ENCODE data around the gene TMEM207.

Gene TMEM207

GRCh38 chr3:190443257-190443656 lies 6.4 kb downstream of the TMEM207 start:
- peak in 1 of 2 experiments; percentile 9 for DNase-seq

- DNase-seq, result no peak
These were observed 7.5 kb downstream of the TMEM207 start for GRCh38 chr3:190442240-190442639.

- no peak for DNase-seq
These were observed 13.4 kb downstream of the TMEM207 start for GRCh38 chr3:190436331-190436730.

- DNase-seq, result no peak
These were observed 14.1 kb downstream of the TMEM207 start for GRCh38 chr3:190435618-190436017.

- DNase-seq, result no peak
These were observed 16.1 kb downstream of the TMEM207 start for GRCh38 chr3:190433626-190434025.

- peak in 1 of 2 experiments; percentile 22 for DNase-seq
These were observed 17.5 kb downstream of the TMEM207 start for GRCh38 chr3:190432216-190432615.

- DNase-seq, result no peak
These were observed 18.8 kb downstream of the TMEM207 start for GRCh38 chr3:190430906-190431305.

- no peak for DNase-seq
These were observed 20.0 kb downstream of the TMEM207 start for GRCh38 chr3:190429681-190430080.

- peak in 1 of 2 experiments; percentile 36 for DNase-seq
These were observed 22.7 kb downstream of the TMEM207 start for GRCh38 chr3:190426806-190427507.

- DNase-seq, result no peak
These were observed 23.9 kb downstream of the TMEM207 start for GRCh38 chr3:190425833-190426232.

- DNase-seq, result peak; percentile 14 to 69
These were observed 24.9 kb downstream of the TMEM207 start for GRCh38 chr3:190424478-190425439.

- no peak for DNase-seq
These were observed 25.6 kb downstream of the TMEM207 start for GRCh38 chr3:190424108-190424477.

GRCh38 chr3:190414297-190414696 lies 35.4 kb downstream of the TMEM207 start:
- DNase-seq, result no peak

GRCh38 chr3:190404715-190405114 lies 45.0 kb downstream of the TMEM207 start:
- DNase-seq, result no peak

GRCh38 chr3:190401963-190402362 lies 47.7 kb downstream of the TMEM207 start:
- no peak for DNase-seq

GRCh38 chr3:190399677-190400076 lies 50.0 kb downstream of the TMEM207 start:
- DNase-seq, result no peak

- DNase-seq, result no peak
These were observed 51.8 kb downstream of the TMEM207 start for GRCh38 chr3:190397889-190398288.

- no peak for DNase-seq
These were observed 53.7 kb downstream of the TMEM207 start for GRCh38 chr3:190396001-190396400.

- no peak for DNase-seq
These were observed 61.0 kb downstream of the TMEM207 start for GRCh38 chr3:190388703-190389102.

GRCh38 chr3:190387578-190388213 lies 62.0 kb downstream of the TMEM207 start, which contains the start of gene CLDN16:
CLDN16 (plus strand) TSS chr3:190388163; CDS start chr3:190388330, 167 bp downstream.
- no peak for DNase-seq

- DNase-seq, result no peak
These were observed 63.7 kb downstream of the TMEM207 start for GRCh38 chr3:190385731-190386688.

GRCh38 chr3:190384309-190384756 lies 65.4 kb downstream of the TMEM207 start:
- DNase-seq, result peak; percentile 92 to 94

All from NCI-H524 (cell line).